Naive thymus-derived CD4-positive, alpha-beta T cell (primary cell): ENCODE measurements around the gene DOCK3. TPM values are rescaled to one million over a fixed set of nuclear protein-coding genes. Genes with fewer than 3 reads are reported as not detected.

Experiments used
- ATAC-seq: fragments of 150-1000 bp; cut with Tn5 transposase; 2 replicates; pipeline ENCODE4 v1.10.0; 2021; ENCODE audit warnings: mild to moderate bottlenecking, moderate library complexity
- CTCF ChIA-PET: fragments of 350-600 bp; sonication (Branson Sonifier 250); formaldehyde crosslinking; loops from one replicate; lab custom pipeline; 2021; ENCODE audit warnings: antibody characterized with exemption; lab: Charles Lee
- POLR2A ChIA-PET: fragments of 350-600 bp; sonication (Branson Sonifier 250); formaldehyde crosslinking; loops from one replicate; lab custom pipeline; 2021; ENCODE audit warnings: antibody characterized with exemption, inconsistent platforms; lab: Charles Lee
- DNase-seq, 9 donors: peaks; one replicate each; pipeline versions ENCODE4 v3.0.0 to v3.0.0-alpha.2; 2020 to 2022; ENCODE audit warnings: mixed read lengths in 1 of 9
- H3K27ac ChIP-seq: one replicate; pipeline ENCODE4 v1.7.0; 2013; ENCODE audit warnings: mild to moderate bottlenecking, low read depth, low read length, moderate library complexity
- H3K27me3 ChIP-seq, 2 donors: one replicate each; pipeline ENCODE4 v1.7.0; 2013; ENCODE audit warnings: low read length in 2 of 2, mild to moderate bottlenecking in 2 of 2, moderate library complexity in 2 of 2; ENCODE audit not compliant: control insufficient read depth in 2 of 2, insufficient read depth in 2 of 2
- H3K36me3 ChIP-seq, 3 experiments: 1 replicate in 2 of 3; 2 replicates in 1 of 3; pipeline ENCODE4 v1.7.0; 2013; ENCODE audit warnings: low read length in 3 of 3, mild to moderate bottlenecking in 3 of 3, moderate library complexity in 1 of 3; ENCODE audit not compliant: insufficient read depth in 3 of 3, control insufficient read depth in 2 of 3
- H3K4me1 ChIP-seq, 2 donors: one replicate each; pipeline ENCODE4 v1.7.0; 2013; ENCODE audit warnings: low read length in 2 of 2, mild to moderate bottlenecking in 2 of 2, moderate library complexity in 1 of 2; ENCODE audit not compliant: control insufficient read depth in 2 of 2, insufficient read depth in 2 of 2
- H3K4me3 ChIP-seq: 2 replicates; pipeline ENCODE4 v1.7.0; 2013; ENCODE audit warnings: mild to moderate bottlenecking, low read length
- H3K9me3 ChIP-seq, 3 experiments: 1 replicate in 2 of 3; 2 replicates in 1 of 3; pipeline ENCODE4 v1.7.0; 2013; ENCODE audit warnings: low read length in 3 of 3; ENCODE audit not compliant: control insufficient read depth in 2 of 3
- H3K27ac Mint-ChIP-seq, 9 donors: one replicate each; pipeline ENCODE4 v1.8.0; 2020 to 2022; ENCODE audit warnings: mixed read lengths in 9 of 9, mild to moderate bottlenecking in 8 of 9, moderate library complexity in 5 of 9, inconsistent platforms in 2 of 9
- H3K27me3 Mint-ChIP-seq, 5 donors: one replicate each; pipeline ENCODE4 v1.8.0; 2021 to 2022; ENCODE audit warnings: mixed read lengths in 5 of 5, mild to moderate bottlenecking in 1 of 5
- H3K36me3 Mint-ChIP-seq, 5 donors: one replicate each; pipeline ENCODE4 v1.8.0; 2020 to 2022; ENCODE audit warnings: mixed read lengths in 5 of 5, mild to moderate bottlenecking in 3 of 5, inconsistent platforms in 1 of 5
- H3K4me1 Mint-ChIP-seq, 7 donors: one replicate each; pipeline ENCODE4 v1.8.0; 2020 to 2022; ENCODE audit warnings: mixed read lengths in 7 of 7, mild to moderate bottlenecking in 3 of 7, inconsistent platforms in 1 of 7
- H3K4me3 Mint-ChIP-seq, 10 donors: one replicate each; pipeline ENCODE4 v1.8.0; 2020 to 2022; ENCODE audit warnings: mild to moderate bottlenecking in 10 of 10, mixed read lengths in 10 of 10, moderate library complexity in 6 of 10, inconsistent platforms in 2 of 10
- H3K9me3 Mint-ChIP-seq, 11 donors: one replicate each; pipeline ENCODE4 v1.8.0; 2020 to 2022; ENCODE audit warnings: mixed read lengths in 11 of 11, mild to moderate bottlenecking in 4 of 11, inconsistent platforms in 1 of 11, moderate library complexity in 1 of 11
- intact Hi-C, 2 donors: fragments of 100-400 bp; cut with micrococcal nuclease; formaldehyde crosslinking; loops; one replicate each; pipeline ENCODE4 v1.15.1; 2023
- microRNA-seq: library from miRNA; unstranded; fragments of <30 nt; microRNA quantifications from one replicate; pipeline ENCODE4 v1.2.0, GENCODE V29; 2022; ENCODE audit warnings: borderline microRNAs expressed
- polyA plus RNA-seq, 2 donors: library from polyadenylated mRNA; unstranded; fragments of 300-500 nt; fragmentation: Illumina TruSeq; gene quantifications; one replicate each; pipeline ENCODE4 v1.2.3, GENCODE V29; 2021
- total RNA-seq, 6 experiments: library from RNA in 5 of 6; stranded (reverse) in 5 of 6; gene quantifications; 1 replicate in 5 of 6; 2 replicates in 1 of 6; pipeline ENCODE4 v1.2.3 and lab custom pipeline; 2021 to 2026

DOCK3 gene
- total and polyA plus RNA-seq, 7 experiments from 2014 or later = 0.19 to 2.9 (median 1.5) TPM

DNA sequence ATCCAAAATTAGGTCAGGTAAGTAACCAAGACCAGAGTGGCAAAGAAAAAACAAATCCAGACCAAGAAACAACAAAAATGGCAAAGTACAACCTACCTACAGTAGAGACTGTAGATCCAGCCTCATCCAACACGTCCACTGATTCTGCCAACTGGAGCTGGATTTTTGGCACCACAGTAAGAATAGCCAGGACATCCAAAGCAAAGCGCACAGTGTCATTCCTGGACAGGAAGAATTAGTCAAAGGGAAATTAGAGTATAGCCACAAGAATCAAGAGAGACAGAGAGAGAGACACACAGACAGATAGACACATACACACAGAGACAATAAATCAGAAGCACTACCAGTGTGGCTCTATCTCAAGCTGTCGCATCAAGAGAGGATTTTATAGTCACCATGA, 747.5 kb downstream of the DOCK3 start:
- ATAC-seq = no peak

GRCh38 chr3:51426921-51427320, 752.2 kb downstream of the DOCK3 start:
- DNase-seq (no peak), ATAC-seq (no peak)
- intact Hi-C loops = no loop called here
- peaks cover 0 to 57% (median 17%) of the 10 kb centered on the region in 3 experiments for H3K36me3 ChIP-seq
- H3K4me1 Mint-ChIP-seq = peaks cover 0 to 4% (median 0%) of the 10 kb centered on the region in 7 donors
- no peaks in the 10 kb centered on the region for H3K9me3 Mint-ChIP-seq
- peaks cover 4 to 44% (median 5%) of the 10 kb centered on the region in 5 donors for H3K36me3 Mint-ChIP-seq
- no peak overlapping the region for H3K4me3 Mint-ChIP-seq
- H3K27ac Mint-ChIP-seq = no peak overlapping the region
- no peaks in the 10 kb centered on the region for H3K27me3 Mint-ChIP-seq
- no peaks in the 10 kb centered on the region for H3K4me1 ChIP-seq
- no peaks in the 10 kb centered on the region for H3K9me3 ChIP-seq
- ChIA-PET CTCF (no interaction called here), POLR2A (interaction anchor here (0.6 kb wide), 1 partner anchor 26 kb away, joined by 3 read pairs; no protein-coding TSS in a partner anchor)
- H3K27ac ChIP-seq = no peak overlapping the region
- no peak overlapping the region for H3K4me3 ChIP-seq
- no peaks in the 10 kb centered on the region for H3K27me3 ChIP-seq

More for the DNA sequence above, 747.5 kb downstream of the DOCK3 start:
- no peak overlapping the region for H3K4me3 ChIP-seq
- H3K4me1 ChIP-seq = no peaks in the 10 kb centered on the region
- H3K36me3 Mint-ChIP-seq = peaks cover 5 to 48% (median 17%) of the 10 kb centered on the region in 5 donors
- peaks cover 0 to 3% (median 0%) of the 10 kb centered on the region in 7 donors for H3K4me1 Mint-ChIP-seq
- no peaks in the 10 kb centered on the region for H3K9me3 Mint-ChIP-seq
- ChIA-PET CTCF (no interaction called here), POLR2A (interaction anchor here (0.5 kb wide), 1 partner anchor 188 kb away, joined by 4 read pairs; no protein-coding TSS in a partner anchor)
- peak overlapping the region in 3 of 9 donors; percentile 36 to 64 (median 55) for H3K27ac Mint-ChIP-seq
- no peaks in the 10 kb centered on the region for H3K9me3 ChIP-seq
- intact Hi-C loops = no loop called here
- DNase-seq = no peak
- H3K27me3 Mint-ChIP-seq = no peaks in the 10 kb centered on the region
- no peak overlapping the region for H3K4me3 Mint-ChIP-seq
- H3K27ac ChIP-seq = no peak overlapping the region
- no peaks in the 10 kb centered on the region for H3K27me3 ChIP-seq
- H3K36me3 ChIP-seq = peaks cover 2 to 64% (median 13%) of the 10 kb centered on the region in 3 experiments

DNA sequence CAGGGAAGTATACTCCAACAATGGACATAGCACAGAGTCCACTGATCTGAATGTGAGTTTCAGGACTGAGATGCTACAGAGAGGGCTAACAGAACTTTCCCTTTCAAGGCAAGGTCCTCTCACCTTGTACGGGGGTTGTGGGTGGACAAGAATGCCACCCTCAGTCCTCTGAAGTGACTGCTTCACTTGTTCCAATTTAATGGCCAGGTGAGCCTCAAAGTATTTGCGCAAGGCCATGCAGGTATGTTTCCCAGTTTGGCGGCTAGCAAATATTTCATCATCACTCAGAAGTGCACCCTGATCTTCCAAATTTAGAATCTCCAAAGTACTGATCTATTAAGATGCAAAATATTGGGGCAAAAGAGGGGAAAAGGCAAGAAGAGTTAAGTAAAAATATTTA, 754.4 kb downstream of the DOCK3 start:
- Mint-ChIP-seq H3K36me3 (peaks cover 4 to 46% (median 7%) of the 10 kb centered on the region in 5 donors), H3K9me3 (no peaks in the 10 kb centered on the region), H3K4me1 (peaks cover 0 to 3% (median 0%) of the 10 kb centered on the region in 7 donors), H3K27ac (peak overlapping the region in 1 of 9 donors; percentile 52), H3K4me3 (no peak overlapping the region), H3K27me3 (no peaks in the 10 kb centered on the region)
- intact Hi-C loops = no loop called here
- ATAC-seq (no peak), DNase-seq (no peak)
- Histone ChIP-seq H3K4me3 (no peak overlapping the region), H3K27ac (no peak overlapping the region), H3K9me3 (no peaks in the 10 kb centered on the region), H3K36me3 (peaks cover 0 to 55% (median 15%) of the 10 kb centered on the region in 3 experiments), H3K27me3 (no peaks in the 10 kb centered on the region), H3K4me1 (no peaks in the 10 kb centered on the region)
- ChIA-PET CTCF (no interaction called here), POLR2A (interaction anchor here (0.6 kb wide), 1 partner anchor 1688 kb away, joined by 3 read pairs; no protein-coding TSS in a partner anchor)

Small RNA genes lying within 50 kb of the gene (microRNA-seq; reads per million reads assigned to microRNA genes)
- 2.1 reads per million for gene MIR4787

Other genes starting within 250 kb of the DOCK3 start
- gene CACNA2D2, start 171.3 kb upstream of the DOCK3 start, total RNA-seq = 1 to 10 TPM in 4 of 5 experiments, under 1 TPM in 1; 0.97 to 6.2 (median 2.5) TPM
- gene CACNA2D2, start 171.3 kb upstream of the DOCK3 start, polyA plus RNA-seq = under 1 TPM; 0.32 to 0.38 TPM
- gene C3orf18, start 107.2 kb upstream of the DOCK3 start, total RNA-seq = 10 to 100 TPM; 11.1 to 67.5 (median 16.4) TPM
- gene C3orf18, start 107.2 kb upstream of the DOCK3 start, polyA plus RNA-seq = 10 to 100 TPM; 12.8 to 17.4 TPM
- 10 to 100 TPM; 32.1 to 71.1 (median 66.1) TPM for gene HEMK1, start 105.4 kb upstream of the DOCK3 start, total RNA-seq
- gene HEMK1, start 105.4 kb upstream of the DOCK3 start, polyA plus RNA-seq = 10 to 100 TPM; 35.2 to 35.3 TPM
- gene CISH, start 63.2 kb upstream of the DOCK3 start, total RNA-seq = 100 to 1,000 TPM in 1 of 5 experiments, 10 to 100 TPM in 4; 10.9 to 486 (median 28.5) TPM
- 100 to 1,000 TPM; 134 to 150 TPM for gene CISH, start 63.2 kb upstream of the DOCK3 start, polyA plus RNA-seq
- gene MAPKAPK3, start 57.8 kb upstream of the DOCK3 start, total RNA-seq = 100 to 1,000 TPM in 1 of 5 experiments, 10 to 100 TPM in 4; 26.7 to 196 (median 37.7) TPM
- gene MAPKAPK3, start 57.8 kb upstream of the DOCK3 start, polyA plus RNA-seq = 10 to 100 TPM; 53.4 to 54.1 TPM